H1 (cell line): ENCODE measurements around the gene SEMA3G. TPM values are rescaled to one million over a fixed set of nuclear protein-coding genes. Genes with fewer than 3 reads are reported as not detected.

ENCODE experiments used
- CTCF ChIA-PET: fragments of 300-600 bp; sonication (Branson Sonifier 250); formaldehyde crosslinking; loops from one replicate; lab custom pipeline; 2021; ENCODE audit not compliant: partially characterized antibody; lab: Charles Lee
- POLR2A ChIA-PET: fragments of 300-600 bp; sonication (Branson Sonifier 250); formaldehyde crosslinking; loops from one replicate; lab custom pipeline; 2021; ENCODE audit warnings: inconsistent platforms; ENCODE audit not compliant: partially characterized antibody; lab: Charles Lee
- DNase-seq, 2 experiments: peaks; one replicate each; pipeline versions ENCODE4 v3.0.0 to v3.0.0-alpha.2; 2010 to 2022; ENCODE audit warnings: low spot score in 2 of 2, low read depth in 1 of 2, mixed read lengths in 1 of 2
- FAIRE-seq: peaks from 2 replicates; lab custom pipeline; 2011; peaks lifted over from hg19 to GRCh38; lab: Jason Lieb, UNC
- H2AFZ ChIP-seq: 2 replicates; pipeline ENCODE4 v1.8.1; 2012; ENCODE audit warnings: low read length, inconsistent platforms
- H2AK5ac ChIP-seq: 2 replicates; pipeline ENCODE4 v1.6.1; 2013; ENCODE audit warnings: low read depth, low read length
- H2BK120ac ChIP-seq: replicated peaks from 2 replicates; pipeline ENCODE3; 2013; ENCODE audit warnings: low read depth, low read length, inconsistent platforms
- H2BK12ac ChIP-seq: 2 replicates; pipeline ENCODE4 v1.6.1; 2013; ENCODE audit warnings: low read depth, low read length
- H2BK15ac ChIP-seq: 2 replicates; pipeline ENCODE4 v1.6.1; 2013; ENCODE audit warnings: low read length
- H2BK20ac ChIP-seq: 2 replicates; pipeline ENCODE4 v1.6.1; 2013; ENCODE audit warnings: low read length
- H2BK5ac ChIP-seq: 2 replicates; pipeline ENCODE4 v1.6.1; 2013; ENCODE audit warnings: low read depth, low read length
- H3K14ac ChIP-seq: 2 replicates; pipeline ENCODE4 v1.6.1; 2013; ENCODE audit warnings: inconsistent platforms; ENCODE audit not compliant: insufficient read length
- H3K18ac ChIP-seq: 2 replicates; pipeline ENCODE4 v1.6.1; 2013; ENCODE audit warnings: low read length; ENCODE audit errors: extremely low read depth
- H3K23ac ChIP-seq: 2 replicates; pipeline ENCODE4 v1.6.1; 2013; ENCODE audit warnings: inconsistent platforms; ENCODE audit not compliant: insufficient read length
- H3K23me2 ChIP-seq: 2 replicates; pipeline ENCODE4 v1.6.1; 2013; ENCODE audit warnings: low read depth, low read length
- H3K27ac ChIP-seq: 2 replicates; pipeline ENCODE4 v1.6.1; 2011; ENCODE audit warnings: low read depth, low read length, inconsistent platforms
- H3K27me3 ChIP-seq, 4 experiments: replicated peaks in 1 of 4; 1 replicate in 1 of 4; 2 replicates in 3 of 4; pipeline versions ENCODE4 v1.6.1 to v1.8.1; 2011 to 2013; ENCODE audit warnings: low read length in 3 of 4, mild to moderate bottlenecking in 3 of 4, inconsistent platforms in 2 of 4, mixed read lengths in 2 of 4, moderate library complexity in 1 of 4; ENCODE audit not compliant: control insufficient read depth in 3 of 4, insufficient read depth in 3 of 4; ENCODE audit errors: extremely low read depth in 1 of 4
- H3K36me3 ChIP-seq, 4 experiments: 2 replicates each; pipeline versions ENCODE4 v1.6.1 to v1.8.1; 2011 to 2013; ENCODE audit warnings: mild to moderate bottlenecking in 4 of 4, low read length in 3 of 4, moderate library complexity in 2 of 4, control low read depth in 1 of 4, inconsistent platforms in 1 of 4; ENCODE audit not compliant: insufficient read depth in 4 of 4, control insufficient read depth in 2 of 4
- H3K4ac ChIP-seq: replicated peaks from 2 replicates; pipeline ENCODE3; 2013; ENCODE audit warnings: low read length, low read depth, mixed read lengths, inconsistent platforms; ENCODE audit not compliant: insufficient read length
- H3K4me1 ChIP-seq, 4 experiments: replicated peaks in 1 of 4; 1 replicate in 1 of 4; 2 replicates in 3 of 4; pipeline versions ENCODE4 v1.6.1 to v1.8.1; 2011 to 2013; ENCODE audit warnings: low read length in 3 of 4, inconsistent platforms in 2 of 4, mixed read lengths in 1 of 4; ENCODE audit not compliant: insufficient read depth in 4 of 4, control insufficient read depth in 3 of 4
- H3K4me2 ChIP-seq, 2 experiments: 2 replicates each; pipeline versions ENCODE4 v1.6.1 to v1.8.1; 2011 to 2013; ENCODE audit warnings: low read depth in 2 of 2, low read length in 2 of 2, control low read depth in 1 of 2, inconsistent platforms in 1 of 2, mild to moderate bottlenecking in 1 of 2; ENCODE audit not compliant: insufficient read depth in 1 of 2
- H3K4me3 ChIP-seq, 4 experiments: fragments of 200-600, 300-600 bp in 1 of 4; sonication (generic), shearing (Covaris generic), sonication (Bioruptor Twin) in 1 of 4; 2 replicates each; pipeline versions ENCODE4 v1.5.1 to v1.8.1; 2011 to 2016; ENCODE audit warnings: low read length in 4 of 4, low read depth in 3 of 4, control low read depth in 2 of 4, inconsistent platforms in 2 of 4, mild to moderate bottlenecking in 2 of 4, mixed read lengths in 1 of 4, moderate library complexity in 1 of 4; ENCODE audit not compliant: insufficient read depth in 2 of 4; ENCODE audit errors: extremely low read depth in 1 of 4
- H3K56ac ChIP-seq: replicated peaks from 2 replicates; pipeline ENCODE3; 2013; ENCODE audit warnings: low read depth, mild to moderate bottlenecking, mixed read lengths, low read length, inconsistent platforms; ENCODE audit not compliant: insufficient read length
- H3K79me1 ChIP-seq: 2 replicates; pipeline ENCODE4 v1.6.1; 2013; ENCODE audit warnings: low read depth, low read length, control low read depth
- H3K79me2 ChIP-seq, 2 experiments: 2 replicates each; pipeline versions ENCODE4 v1.6.1 to v1.8.1; 2012 to 2013; ENCODE audit warnings: low read length in 2 of 2, mild to moderate bottlenecking in 2 of 2, inconsistent platforms in 1 of 2; ENCODE audit not compliant: insufficient read depth in 2 of 2, control insufficient read depth in 1 of 2
- H3K9ac ChIP-seq, 4 experiments: replicated peaks in 1 of 4; 1 replicate in 1 of 4; 2 replicates in 3 of 4; pipeline versions ENCODE4 v1.6.1 to v1.8.1; 2011 to 2013; ENCODE audit warnings: low read depth in 3 of 4, low read length in 3 of 4, control low read depth in 2 of 4, mild to moderate bottlenecking in 2 of 4, moderate library complexity in 2 of 4, inconsistent platforms in 1 of 4; ENCODE audit errors: extremely low read depth in 1 of 4
- H3K9me3 ChIP-seq, 2 experiments: 2 replicates each; pipeline versions ENCODE4 v1.6.1 to v1.8.1; 2012 to 2013; ENCODE audit warnings: mild to moderate bottlenecking in 2 of 2, moderate library complexity in 2 of 2, control low read depth in 1 of 2, inconsistent platforms in 1 of 2, low read depth in 1 of 2, low read length in 1 of 2, mixed read lengths in 1 of 2; ENCODE audit not compliant: insufficient read depth in 2 of 2
- H4K20me1 ChIP-seq, 2 experiments: replicated peaks in 1 of 2; 2 replicates each; pipeline versions ENCODE3 to v1.8.1; 2011 to 2013; ENCODE audit warnings: inconsistent platforms in 2 of 2, low read length in 2 of 2, mild to moderate bottlenecking in 1 of 2; ENCODE audit not compliant: insufficient read depth in 2 of 2, control insufficient read depth in 1 of 2
- H4K5ac ChIP-seq: 2 replicates; pipeline ENCODE4 v1.6.1; 2013; ENCODE audit warnings: low read length, low read depth, mixed read lengths, inconsistent platforms; ENCODE audit not compliant: insufficient read length
- H4K8ac ChIP-seq: 2 replicates; pipeline ENCODE4 v1.8.0; 2013; ENCODE audit warnings: mild to moderate bottlenecking, moderate library complexity, low read length, inconsistent platforms; ENCODE audit not compliant: insufficient read depth; ENCODE audit errors: extremely low read depth
- H4K91ac ChIP-seq: replicated peaks from 2 replicates; pipeline ENCODE3; 2013; ENCODE audit warnings: low read length, mixed read lengths, inconsistent platforms; ENCODE audit not compliant: insufficient read length
- CTCF ChIP-seq, 3 experiments: IDR thresholded peaks; 1 replicate in 2 of 3; 2 replicates in 1 of 3; pipeline versions ENCODE4 v1.5.1 to v1.6.1; 2011; ENCODE audit warnings: low read length in 3 of 3, mild to moderate bottlenecking in 3 of 3, inconsistent platforms in 2 of 3, low read depth in 1 of 3, moderate library complexity in 1 of 3; ENCODE audit not compliant: insufficient read depth in 1 of 3; ENCODE audit errors: control extremely low read depth in 1 of 3
- KDM1A ChIP-seq: fragments of 200-600, 300-600 bp; sonication (generic); IDR thresholded peaks from 2 replicates; pipeline ENCODE4 v1.7.1; 2016; ENCODE audit warnings: mild to moderate bottlenecking, low read length, borderline replicate concordance
- MAX ChIP-seq: IDR thresholded peaks from 2 replicates; pipeline ENCODE4 v1.6.1; 2012; ENCODE audit warnings: inconsistent platforms
- SAP30 ChIP-seq: fragments of 300-600 bp; sonication (generic); IDR thresholded peaks from 2 replicates; pipeline ENCODE4 v1.7.1; 2012; ENCODE audit warnings: low read length, moderate library complexity, mild to moderate bottlenecking, inconsistent platforms; ENCODE audit not compliant: insufficient read depth, insufficient replicate concordance
- WGBS, 2 experiments: shearing (Covaris generic) in 1 of 2; methylation state at CpG; one replicate each; pipeline versions ENCODE4 v1.1.6 to v1.1.7; 2013 to 2015; ENCODE audit warnings: low lambda C conversion rate in 2 of 2, mixed read lengths in 2 of 2, inconsistent platforms in 1 of 2, low coverage in 1 of 2, missing lambda C conversion rate in 1 of 2; ENCODE audit not compliant: insufficient replicate concordance in 2 of 2, insufficient coverage in 1 of 2, insufficient read length in 1 of 2; ENCODE audit errors: extremely low coverage in 1 of 2, missing lambda C conversion rate in 1 of 2; 5-methylcytosine and 5-hydroxymethylcytosine counted together
- polyA plus RNA-seq, 7 experiments: library from polyadenylated mRNA; depleted of rRNA in 3 of 7; stranded (reverse) in 5 of 7; unstranded in 2 of 7; fragments of >200 nt in 5 of 7; fragments of 200-250 nt in 2 of 7; gene quantifications; 1 replicate in 5 of 7; 2 replicates in 1 of 7; 4 replicates in 1 of 7; pipeline versions ENCODE4 v1.2.1 to v1.2.3, GENCODE V29; 2011 to 2013; ENCODE audit warnings: missing spikeins in 2 of 7, mixed read lengths in 2 of 7
- total RNA-seq: library from RNA; stranded (reverse); fragmentation: NEBNext Ultra II Directional; extraction: Animal tissue kit (Norgen Biotek cat#: 25700); gene quantifications from 2 replicates; pipeline ENCODE4 v1.2.1, GENCODE V29; 2021

SEMA3G gene
- total and polyA plus RNA-seq, 2 of the 8 experiments (the other 6 are each of a cell fraction or from before 2014, with no cell fraction given): 0.95 to 1.5 TPM

GRCh38 chr3:52494445-52494844 lies 49.5 kb upstream of the SEMA3G start:
- H3K14ac ChIP-seq: no peak overlapping the region
- FAIRE-seq (no peak), DNase-seq (no peak)
- no peak overlapping the region for H3K27ac ChIP-seq
- H3K9ac ChIP-seq: no peak overlapping the region
- H4K20me1 ChIP-seq: peaks cover 0 to 15% of the 10 kb centered on the region in 2 experiments
- ChIA-PET POLR2A (interaction anchor here (0.7 to 1.9 kb wide), 5 partner anchors 11 to 192 kb away, joined by 3 to 5 read pairs (median 5); partner anchors contain the start of genes GNL3 and PBRM1), CTCF (interaction anchor here (0.6 to 3.6 kb wide), 4 partner anchors 13 to 385 kb away, joined by 4 to 11 read pairs (median 6); no protein-coding TSS in a partner anchor)
- H2AFZ ChIP-seq: no peak overlapping the region
- H3K18ac ChIP-seq: no peak overlapping the region
- no peak overlapping the region for H3K56ac ChIP-seq
- H3K79me1 ChIP-seq: no peaks in the 10 kb centered on the region
- no peak overlapping the region for H4K91ac ChIP-seq
- H2BK5ac ChIP-seq: no peak overlapping the region
- H3K4me2 ChIP-seq: no peak overlapping the region
- no peaks in the 10 kb centered on the region; a peak in 1 of 7 replicates for H3K27me3 ChIP-seq
- TF ChIP-seq KDM1A (no peak), CTCF (IDR thresholded peaks at IDR 0.05; ENCODE audit: control extremely low read depth in 1 of 3, insufficient read depth in 1 of 3, low read depth in 1 of 3, low read length in 3 of 3) (peak in 1 of 3 experiments; percentile 23; a peak in 1 of 4 replicates), MAX (0 out of 2 replicates have a peak, but pooled peaks have one; percentile 1), SAP30 (no peak)
- H2BK120ac ChIP-seq: no peak overlapping the region
- H3K4ac ChIP-seq: no peak overlapping the region
- H3K9me3 ChIP-seq: no peaks in the 10 kb centered on the region
- no peak overlapping the region for H2AK5ac ChIP-seq
- H2BK12ac ChIP-seq: no peak overlapping the region
- no peak overlapping the region for H2BK15ac ChIP-seq
- no peaks in the 10 kb centered on the region for H3K79me2 ChIP-seq
- H3K4me3 ChIP-seq: no peak overlapping the region
- H2BK20ac ChIP-seq: no peak overlapping the region
- H3K23ac ChIP-seq: no peak overlapping the region
- 86% methylated on average over 7 of the region's 7 CpGs; no CpG with 5 or more reads in 1 of the 2 experiments for WGBS, 2 experiments
- no peaks in the 10 kb centered on the region for H3K23me2 ChIP-seq
- H4K5ac ChIP-seq: no peak overlapping the region
- peaks cover 0 to 6% (median under 1%) of the 10 kb centered on the region in 4 experiments; a peak in 3 of 7 replicates for H3K4me1 ChIP-seq
- H4K8ac ChIP-seq: no peak overlapping the region
- peaks cover 9 to 31% (median 24%) of the 10 kb centered on the region in 4 experiments for H3K36me3 ChIP-seq
